GM12801 (cell line): ENCODE measurements around the gene GALNT13.

Experiments used
- CTCF ChIP-seq: IDR thresholded peaks from one replicate; pipeline ENCODE4 v1.5.1; 2011; ENCODE audit warnings: control low read depth; ENCODE audit not compliant: insufficient read length; ENCODE audit errors: extremely low read depth

The GALNT13 gene

GRCh38 chr2:154067124-154067523 is 195.4 kb downstream of the GALNT13 start:
- no peak for TF ChIP-seq CTCF

GRCh38 chr2:154078926-154079325 is 207.2 kb downstream of the GALNT13 start:
- TF ChIP-seq CTCF = no peak

DNA sequence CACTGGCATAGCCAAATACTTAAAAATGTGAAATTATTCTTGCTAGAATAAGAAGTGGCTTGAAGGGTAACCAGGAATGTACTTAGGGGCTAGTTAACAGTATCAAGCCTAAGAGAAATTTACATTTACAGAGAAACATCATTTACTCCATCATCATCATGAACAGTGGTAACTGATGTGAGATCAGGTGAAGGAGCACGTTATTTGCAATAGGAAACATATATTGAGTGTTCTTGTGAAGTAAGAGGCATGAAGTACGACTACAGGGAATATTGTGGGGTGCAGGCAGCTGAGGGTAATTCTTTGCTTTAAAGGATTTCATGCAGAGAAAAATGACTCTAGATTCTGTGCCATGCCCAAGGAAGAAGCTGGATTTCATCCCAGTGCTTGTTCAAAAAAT is 220.8 kb downstream of the GALNT13 start:
- no peak for TF ChIP-seq CTCF

GRCh38 chr2:154093856-154094255 is 222.1 kb downstream of the GALNT13 start:
- TF ChIP-seq CTCF = no peak

GRCh38 chr2:154097833-154098398 is 226.2 kb downstream of the GALNT13 start:
- TF ChIP-seq CTCF = no peak

- no peak for TF ChIP-seq CTCF
Measured at GRCh38 chr2:154120706-154121105, 249.0 kb downstream of the GALNT13 start.

DNA sequence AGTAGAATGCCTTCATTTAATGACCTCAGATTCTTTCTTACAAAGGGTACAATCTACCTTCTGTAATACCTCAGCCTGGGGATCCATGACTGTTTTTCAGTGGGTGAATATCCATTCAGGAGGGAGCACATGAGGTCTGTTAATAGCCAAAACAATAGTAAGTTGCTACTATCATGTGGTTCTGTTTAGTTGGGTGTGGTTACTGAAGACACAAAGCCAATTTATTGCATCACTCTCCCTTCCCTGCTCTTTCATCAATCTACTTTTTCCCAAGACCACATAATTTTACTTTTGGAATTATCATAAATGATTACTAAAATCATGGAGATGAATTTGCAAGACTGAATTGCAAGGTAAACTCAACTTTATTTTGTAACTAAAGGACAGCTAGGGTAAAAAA is 254.2 kb downstream of the GALNT13 start:
- TF ChIP-seq CTCF = no peak

DNA sequence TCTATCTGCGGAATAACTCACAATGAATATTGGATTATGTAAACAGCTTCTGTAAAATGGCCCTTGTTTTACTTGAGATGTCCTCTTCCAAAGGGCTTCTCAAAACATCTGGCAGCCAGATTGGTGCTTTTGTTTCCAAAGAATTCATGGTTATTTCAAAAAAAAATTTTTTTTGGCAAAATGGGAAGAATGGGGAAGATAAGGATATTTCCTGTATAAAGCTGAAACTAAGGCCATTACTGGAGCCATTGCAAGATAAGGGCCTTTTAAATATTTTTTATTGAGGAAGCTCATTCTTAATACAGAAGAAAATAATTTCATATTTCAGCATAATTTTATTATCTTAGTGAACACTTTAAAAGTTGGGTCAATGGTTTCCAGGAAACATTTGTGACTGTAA is 259.1 kb downstream of the GALNT13 start:
- no peak for TF ChIP-seq CTCF
